ENCODE data around the gene RD3L. TPM values are rescaled to one million over a fixed set of nuclear protein-coding genes. Genes with fewer than 3 reads are reported as not detected.

RD3L gene
- total RNA-seq, 1 donor from 2014 or later: not detected

DNA sequence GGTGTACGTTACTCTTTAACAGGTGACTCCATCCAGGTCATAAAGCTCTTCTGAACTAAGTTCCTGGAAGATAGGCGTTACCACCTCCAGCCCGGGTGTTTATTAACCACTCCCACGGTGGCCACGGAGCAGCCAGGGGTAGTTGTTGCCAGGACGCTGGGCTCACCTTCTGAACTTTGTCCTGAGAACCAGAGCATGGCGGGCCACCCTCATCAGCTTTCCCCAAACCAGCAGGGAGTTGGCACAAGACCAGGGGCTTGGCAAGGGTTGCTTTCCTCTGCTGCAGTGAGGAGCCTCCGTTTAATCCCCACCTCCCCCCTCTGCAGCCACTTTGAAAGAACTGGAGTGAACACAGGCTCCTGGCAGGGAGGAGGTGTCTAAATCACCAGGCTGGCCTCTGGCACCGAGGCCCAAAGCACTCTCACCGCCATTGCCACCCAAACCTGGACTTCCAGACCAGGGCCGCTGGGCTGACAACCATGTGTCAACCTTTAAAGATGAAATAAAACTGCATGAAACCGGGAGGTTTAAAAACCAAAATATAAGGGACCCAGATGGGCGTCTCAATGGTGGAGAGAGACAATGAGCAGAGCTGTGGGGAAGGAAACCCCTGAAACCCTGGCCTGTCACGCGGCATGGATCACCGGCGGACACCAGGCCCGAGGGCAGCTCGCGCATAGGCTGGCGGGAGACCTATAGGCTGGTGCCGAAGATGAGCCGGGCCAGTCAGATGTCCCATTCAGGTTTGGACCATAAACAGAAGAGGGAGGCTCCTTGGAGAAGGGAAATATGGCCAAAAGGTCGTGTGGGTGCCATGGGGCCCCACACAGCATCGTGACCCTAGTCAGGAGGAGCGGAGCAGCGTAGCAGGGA, 45.0 kb downstream of the RD3L start:
- H3K27me3 ChIP-seq: no peaks in the 10 kb centered on the region
- H3K4me3 ChIP-seq: no peak overlapping the region
- no peaks in the 10 kb centered on the region for H3K36me3 ChIP-seq
- intact Hi-C loops (cut with DNase I): loop anchor here (10.0 kb wide), 1 partner anchor 93 kb away; no protein-coding TSS in a partner anchor
- DNase-seq (ENCODE audit: extremely low spot score in 2 of 2): no peak
- no peaks in the 10 kb centered on the region for H3K4me1 ChIP-seq
- H3K27ac ChIP-seq: no peak overlapping the region
- no peaks in the 10 kb centered on the region for H3K9me3 ChIP-seq
- TF ChIP-seq, protein P1, sequence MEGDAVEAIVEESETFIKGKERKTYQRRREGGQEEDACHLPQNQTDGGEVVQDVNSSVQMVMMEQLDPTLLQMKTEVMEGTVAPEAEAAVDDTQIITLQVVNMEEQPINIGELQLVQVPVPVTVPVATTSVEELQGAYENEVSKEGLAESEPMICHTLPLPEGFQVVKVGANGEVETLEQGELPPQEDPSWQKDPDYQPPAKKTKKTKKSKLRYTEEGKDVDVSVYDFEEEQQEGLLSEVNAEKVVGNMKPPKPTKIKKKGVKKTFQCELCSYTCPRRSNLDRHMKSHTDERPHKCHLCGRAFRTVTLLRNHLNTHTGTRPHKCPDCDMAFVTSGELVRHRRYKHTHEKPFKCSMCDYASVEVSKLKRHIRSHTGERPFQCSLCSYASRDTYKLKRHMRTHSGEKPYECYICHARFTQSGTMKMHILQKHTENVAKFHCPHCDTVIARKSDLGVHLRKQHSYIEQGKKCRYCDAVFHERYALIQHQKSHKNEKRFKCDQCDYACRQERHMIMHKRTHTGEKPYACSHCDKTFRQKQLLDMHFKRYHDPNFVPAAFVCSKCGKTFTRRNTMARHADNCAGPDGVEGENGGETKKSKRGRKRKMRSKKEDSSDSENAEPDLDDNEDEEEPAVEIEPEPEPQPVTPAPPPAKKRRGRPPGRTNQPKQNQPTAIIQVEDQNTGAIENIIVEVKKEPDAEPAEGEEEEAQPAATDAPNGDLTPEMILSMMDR (IDR thresholded peaks at IDR 0.05): no peak
- TF ChIP-seq POLR2A (IDR thresholded peaks at IDR 0.05) (no peak), POLR2AphosphoS5 (IDR thresholded peaks at IDR 0.05; ENCODE audit: insufficient read depth in 1 of 2, low read depth in 1 of 2) (no peak)

DNA sequence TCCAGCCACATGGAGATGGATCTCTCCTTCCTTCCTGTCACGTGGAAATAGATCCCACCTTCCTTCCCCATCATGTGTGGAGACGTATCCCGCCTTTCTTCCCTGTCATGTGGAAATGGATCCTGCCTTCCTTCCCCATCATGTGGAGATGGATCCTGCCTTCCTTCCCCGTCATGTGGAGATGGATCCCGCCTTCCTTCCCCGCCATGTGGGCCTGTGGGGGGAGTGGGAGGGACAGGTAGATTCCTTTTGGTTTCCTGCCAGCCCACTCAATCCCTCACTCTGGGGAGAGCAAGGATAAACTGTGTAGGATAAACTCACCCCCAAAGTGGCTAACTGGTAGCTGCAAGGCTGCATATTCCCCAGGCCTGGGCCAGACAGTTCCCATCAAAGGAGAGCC, 45.8 kb downstream of the RD3L start:
- intact Hi-C loops (cut with DNase I): loop anchor here (10.0 kb wide), 1 partner anchor 92 kb away; no protein-coding TSS in a partner anchor
- H3K9me3 ChIP-seq: no peaks in the 10 kb centered on the region
- H3K4me1 ChIP-seq: no peaks in the 10 kb centered on the region

DNA sequence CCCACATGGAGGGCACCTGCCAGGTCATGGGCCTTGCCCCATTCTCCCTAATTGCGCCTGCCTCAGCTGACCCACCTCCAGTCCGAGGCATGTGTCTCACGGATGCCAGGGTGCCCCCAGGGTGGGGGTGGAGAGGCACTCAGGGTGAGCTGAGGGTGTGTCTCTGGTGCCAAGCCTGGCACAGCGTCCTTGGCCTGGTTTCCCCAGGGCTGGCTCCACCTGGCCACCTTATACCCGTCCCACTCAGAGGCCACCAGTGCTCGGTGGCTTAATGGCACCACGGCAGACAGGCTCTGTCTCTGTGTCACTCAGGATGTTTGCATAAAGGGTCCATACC, 47.6 kb downstream of the RD3L start:
- intact Hi-C loops (cut with DNase I): loop anchor here (10.0 kb wide), 1 partner anchor 90 kb away; no protein-coding TSS in a partner anchor
- H3K27ac ChIP-seq: no peak overlapping the region
- no peak overlapping the region for H3K4me3 ChIP-seq
- H3K4me1 ChIP-seq: peaks cover 4% of the 10 kb centered on the region
- no peaks in the 10 kb centered on the region for H3K27me3 ChIP-seq
- TF ChIP-seq, protein P1 (IDR thresholded peaks at IDR 0.05): no peak
- TF ChIP-seq POLR2A (IDR thresholded peaks at IDR 0.05) (no peak), POLR2AphosphoS5 (IDR thresholded peaks at IDR 0.05; ENCODE audit: insufficient read depth in 1 of 2, low read depth in 1 of 2) (no peak)
- no peaks in the 10 kb centered on the region for H3K9me3 ChIP-seq
- no peak for DNase-seq (ENCODE audit: extremely low spot score in 2 of 2)
- H3K36me3 ChIP-seq: no peaks in the 10 kb centered on the region

More for the DNA sequence above, 45.8 kb downstream of the RD3L start:
- no peak for DNase-seq (ENCODE audit: extremely low spot score in 2 of 2)
- Histone ChIP-seq H3K27me3 (no peaks in the 10 kb centered on the region), H3K36me3 (no peaks in the 10 kb centered on the region), H3K27ac (no peak overlapping the region), H3K4me3 (no peak overlapping the region)
- TF ChIP-seq POLR2A (IDR thresholded peaks at IDR 0.05) (no peak), POLR2AphosphoS5 (IDR thresholded peaks at IDR 0.05; ENCODE audit: insufficient read depth in 1 of 2, low read depth in 1 of 2) (no peak)
- TF ChIP-seq, protein P1 (IDR thresholded peaks at IDR 0.05): no peak

DNA sequence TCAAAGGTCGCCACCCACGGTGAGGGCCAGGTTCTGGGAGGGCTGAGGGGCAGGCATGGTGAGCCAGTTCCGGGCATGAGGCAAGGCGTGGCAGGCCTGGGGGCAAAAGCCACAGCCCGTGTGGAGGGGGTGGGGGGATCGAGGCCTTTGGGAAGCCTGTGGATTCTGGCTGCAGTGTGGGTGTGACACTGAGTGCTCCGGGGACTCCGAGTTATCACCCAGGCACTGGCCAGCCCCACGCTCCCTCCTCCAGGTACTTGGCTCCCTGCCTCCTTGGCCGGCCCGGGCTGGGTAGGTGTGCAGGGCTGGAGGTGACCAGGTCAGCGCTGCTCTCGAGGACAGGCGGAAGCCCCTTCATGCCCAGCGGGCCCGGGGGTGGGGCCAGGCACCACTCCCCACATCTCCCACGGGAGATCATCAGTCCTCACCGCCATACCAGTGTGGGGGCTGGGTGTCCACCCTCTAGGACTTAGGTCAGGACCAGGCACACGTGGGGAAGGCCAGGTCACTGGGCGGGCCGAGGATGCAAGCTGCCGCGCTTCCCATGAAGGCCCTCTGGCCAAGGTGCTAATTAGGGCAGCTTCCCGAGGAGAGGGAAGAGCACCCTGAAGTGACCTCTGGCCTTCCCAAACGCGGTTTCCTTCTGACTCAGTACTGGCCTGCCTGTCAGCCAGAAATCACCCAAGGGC, 48.2 kb downstream of the RD3L start:
- Histone ChIP-seq H3K4me1 (peaks cover 4% of the 10 kb centered on the region), H3K36me3 (no peaks in the 10 kb centered on the region), H3K27me3 (no peaks in the 10 kb centered on the region), H3K9me3 (no peaks in the 10 kb centered on the region), H3K27ac (no peak overlapping the region), H3K4me3 (no peak overlapping the region)
- intact Hi-C loops (cut with DNase I): loop anchor here (10.0 kb wide), 1 partner anchor 89 kb away; no protein-coding TSS in a partner anchor
- DNase-seq (ENCODE audit: extremely low spot score in 2 of 2): no peak
- TF ChIP-seq POLR2AphosphoS5 (IDR thresholded peaks at IDR 0.05; ENCODE audit: insufficient read depth in 1 of 2, low read depth in 1 of 2) (no peak), POLR2A (IDR thresholded peaks at IDR 0.05) (no peak)
- TF ChIP-seq, protein P1 (IDR thresholded peaks at IDR 0.05): no peak

All from vagina (tissue), 2 donors.